NCI-H1694 treated with DMSO at 0.1 percent for 48 hours (cell line): ENCODE results near the gene PRRT1B.
"Not testable (repeated sequence)": the region's sequence is repeated elsewhere in the genome, so short reads cannot be mapped to it uniquely, and the experiment has no call there.

Experiments used
- DNase-seq: peaks from one replicate; lab custom pipeline; 2025; lab: John Stamatoyannopoulos, UW

Gene PRRT1B

GRCh38 chr9:131545003-131545785 lies at the start of gene PRRT1B:
PRRT1B (plus strand) TSS chr9:131545523; CDS start chr9:131545616, 93 bp downstream.
- no peak for DNase-seq

GRCh38 chr9:131495785-131496184 lies 49.5 kb upstream of the PRRT1B start:
- no peak for DNase-seq

GRCh38 chr9:131496844-131497405 lies 48.4 kb upstream of the PRRT1B start:
- DNase-seq, result no peak

GRCh38 chr9:131499254-131499767 lies 46.0 kb upstream of the PRRT1B start:
- DNase-seq, result no peak

GRCh38 chr9:131500377-131500776 lies 44.9 kb upstream of the PRRT1B start:
- DNase-seq, result no peak

- DNase-seq, result no peak
These were observed 44.3 kb upstream of the PRRT1B start for GRCh38 chr9:131500939-131501541.

GRCh38 chr9:131502781-131503625 lies 42.3 kb upstream of the PRRT1B start, which contains the start of gene POMT1:
POMT1 (plus strand) TSS chr9:131502918; CDS start chr9:131504219, 1,301 bp downstream.
- peak; percentile 82 for DNase-seq

- no peak for DNase-seq
These were observed 41.5 kb upstream of the PRRT1B start for GRCh38 chr9:131503626-131504465.

GRCh38 chr9:131505012-131505411 lies 40.3 kb upstream of the PRRT1B start:
- no peak for DNase-seq

- DNase-seq, result no peak
These were observed 33.9 kb upstream of the PRRT1B start for GRCh38 chr9:131511416-131511815.

- no peak for DNase-seq
These were observed 33.4 kb upstream of the PRRT1B start for GRCh38 chr9:131511880-131512279.

- no peak for DNase-seq
These were observed 32.1 kb upstream of the PRRT1B start for GRCh38 chr9:131513177-131513576.

- DNase-seq, result not testable (repeated sequence)
These were observed 29.7 kb upstream of the PRRT1B start for GRCh38 chr9:131515559-131516031.

GRCh38 chr9:131516100-131516499 lies 29.2 kb upstream of the PRRT1B start:
- no peak for DNase-seq

GRCh38 chr9:131516930-131517329 lies 28.4 kb upstream of the PRRT1B start:
- DNase-seq, result no peak

- DNase-seq, result no peak
These were observed 27.5 kb upstream of the PRRT1B start for GRCh38 chr9:131517761-131518190.

GRCh38 chr9:131518553-131518952 lies 26.8 kb upstream of the PRRT1B start:
- no peak for DNase-seq

GRCh38 chr9:131520503-131520902 lies 24.8 kb upstream of the PRRT1B start:
- DNase-seq, result no peak

- no peak for DNase-seq
These were observed 24.1 kb upstream of the PRRT1B start for GRCh38 chr9:131521203-131521602.

GRCh38 chr9:131521822-131522221 lies 23.5 kb upstream of the PRRT1B start:
- no peak for DNase-seq
